Measurements from ENCODE around the gene CAMK2B.
A peak's percentile ranks its signal among the peaks of the same experiment; 100 is the strongest.

Gene CAMK2B

GRCh38 chr7:44247868-44248651, 77.3 kb downstream of the CAMK2B start:
- no peak for DNase-seq

DNA sequence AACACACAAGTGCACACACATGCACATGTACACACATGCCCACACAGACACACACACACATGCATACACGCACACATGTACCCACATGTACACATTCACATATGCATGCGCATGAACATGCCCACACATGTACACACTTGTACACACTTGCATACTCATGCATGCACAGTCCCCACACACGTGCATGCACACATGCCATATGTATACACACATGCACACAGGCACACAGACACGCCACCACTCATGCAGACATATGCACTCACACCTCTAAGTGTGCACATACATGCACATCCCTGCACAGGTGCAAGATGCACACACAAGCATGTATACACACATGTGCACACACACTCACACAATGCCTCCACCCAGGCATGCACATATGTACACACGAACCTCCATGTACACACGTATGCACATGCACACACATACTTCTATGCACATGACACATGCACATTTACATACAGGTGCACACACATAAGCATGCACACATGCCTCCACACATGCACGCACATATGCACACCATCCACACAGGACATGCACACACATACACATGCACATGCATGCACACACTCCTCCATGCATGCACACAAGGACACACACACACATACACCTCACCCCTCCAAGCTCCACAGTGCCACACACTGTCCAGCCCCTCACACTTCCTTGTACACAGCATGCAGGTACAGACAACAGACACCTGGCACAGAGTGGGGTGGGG, 78.8 kb downstream of the CAMK2B start:
- no peak for DNase-seq

GRCh38 chr7:44244282-44244681, 81.1 kb downstream of the CAMK2B start:
- DNase-seq: peak; percentile 32

- DNase-seq: no peak
These were observed 83.3 kb downstream of the CAMK2B start for GRCh38 chr7:44242091-44242490.

DNA sequence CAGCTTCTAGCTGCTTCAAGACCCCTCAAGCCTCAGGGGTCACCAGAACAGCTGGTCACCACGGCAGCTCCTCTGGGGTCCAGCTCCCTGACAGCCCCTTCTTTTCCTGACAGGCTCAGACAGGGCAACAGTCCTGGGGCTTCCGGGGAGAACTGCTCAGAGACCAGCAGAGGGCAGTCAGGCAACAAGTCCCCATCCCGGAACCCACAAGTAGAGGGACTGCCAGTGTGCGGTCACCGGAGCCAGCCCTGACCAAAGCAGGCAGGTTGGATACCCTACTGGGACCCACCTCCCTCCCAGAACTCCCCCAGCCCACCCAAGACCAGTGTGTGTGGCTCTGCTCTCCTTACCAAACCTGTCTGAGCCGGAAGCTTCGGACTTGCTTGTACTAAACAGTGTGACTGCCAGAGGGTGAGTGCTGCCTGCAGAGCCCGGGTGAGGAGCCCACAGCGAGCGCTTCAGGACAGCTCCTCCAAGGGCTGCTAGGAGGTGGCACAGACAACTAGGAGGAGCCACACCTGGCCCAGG, 84.3 kb downstream of the CAMK2B start:
- DNase-seq: peak; percentile 40

GRCh38 chr7:44240376-44240775, 85.0 kb downstream of the CAMK2B start:
- no peak for DNase-seq

DNA sequence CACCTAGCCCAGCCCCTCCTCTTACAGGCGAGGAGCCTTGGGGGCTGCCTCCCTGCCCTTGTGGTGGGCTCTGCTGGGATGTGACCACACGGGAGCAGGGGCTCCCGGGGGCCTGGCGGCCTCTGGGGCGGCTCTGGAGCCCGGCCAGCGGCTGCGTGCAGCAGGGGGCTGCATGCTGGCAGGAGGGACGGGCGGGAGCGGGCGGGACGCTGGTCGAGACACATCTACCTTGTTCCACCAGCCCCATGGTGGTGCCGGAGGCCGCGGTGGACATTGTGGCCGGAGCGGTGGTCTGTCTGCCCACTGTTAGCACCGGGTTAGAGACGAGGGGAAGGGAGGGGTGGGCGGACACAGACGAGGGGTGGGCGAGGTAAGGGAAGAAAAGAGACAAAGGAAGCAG, 86.0 kb downstream of the CAMK2B start:
- no peak for DNase-seq

GRCh38 chr7:44238116-44238695, 87.2 kb downstream of the CAMK2B start:
- DNase-seq: no peak

GRCh38 chr7:44237696-44238095, 87.7 kb downstream of the CAMK2B start:
- no peak for DNase-seq

DNA sequence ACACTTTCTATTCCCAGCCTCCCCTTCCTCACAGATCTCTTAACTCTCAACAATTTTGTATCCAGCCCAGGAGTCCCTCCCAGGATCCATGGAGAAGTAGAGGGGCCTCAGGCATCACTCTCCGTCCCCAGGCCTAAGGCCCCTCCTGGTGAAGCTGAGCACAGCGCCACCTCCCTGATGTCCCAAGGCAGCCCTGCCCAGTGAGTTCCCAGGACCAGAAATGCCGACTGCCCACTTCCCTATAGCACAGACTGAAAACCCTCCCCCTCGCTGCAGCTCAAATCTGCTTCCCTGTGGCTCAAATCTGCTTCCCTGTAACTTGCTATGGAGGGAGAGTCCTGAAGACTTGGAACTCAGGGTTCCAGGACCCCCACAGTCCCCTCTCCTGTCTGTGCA, 89.1 kb downstream of the CAMK2B start:
- no peak for DNase-seq

GRCh38 chr7:44235582-44236332, 89.6 kb downstream of the CAMK2B start:
- no peak for DNase-seq

GRCh38 chr7:44235066-44235465, 90.3 kb downstream of the CAMK2B start:
- no peak for DNase-seq

DNA sequence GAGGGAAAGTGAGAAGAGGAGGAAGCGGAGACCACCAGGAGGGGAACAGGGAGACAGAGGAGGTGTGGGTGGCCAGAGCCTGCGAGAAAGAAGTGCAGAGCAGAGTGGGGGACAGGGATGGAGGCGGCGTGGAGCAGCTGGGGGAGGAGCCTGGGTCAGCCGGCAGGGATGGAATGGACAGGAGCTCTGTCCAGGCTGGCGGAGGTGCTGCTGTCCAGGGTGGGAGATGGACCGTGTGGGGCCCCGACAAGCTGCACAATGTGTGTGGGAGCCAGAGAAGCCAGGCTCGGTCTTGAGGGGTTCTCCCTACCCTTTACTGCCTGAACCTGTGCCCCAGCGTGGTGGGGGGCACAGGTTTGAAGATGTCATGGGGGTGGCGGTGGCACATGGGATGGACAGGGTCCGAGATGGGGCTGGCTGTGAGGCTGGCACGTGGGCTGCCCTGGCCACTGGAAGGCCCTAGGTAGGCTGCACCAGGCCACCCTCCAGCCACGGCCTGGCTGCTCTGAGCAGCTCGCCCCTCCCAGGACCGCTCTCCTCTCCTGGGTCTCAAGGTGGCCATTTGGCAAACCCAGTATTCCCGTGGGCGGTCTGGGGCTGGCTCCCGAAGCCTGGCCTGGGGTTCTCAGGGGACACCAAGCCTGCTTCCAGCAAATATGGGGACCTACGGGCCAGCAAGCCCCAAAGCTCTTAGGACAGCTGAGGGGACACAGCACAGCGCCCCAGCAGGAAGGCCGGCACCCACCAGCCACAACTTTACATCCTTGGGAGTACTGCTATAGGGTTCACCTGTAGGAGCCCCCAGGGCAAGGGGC, 92.3 kb downstream of the CAMK2B start:
- no peak for DNase-seq

DNA sequence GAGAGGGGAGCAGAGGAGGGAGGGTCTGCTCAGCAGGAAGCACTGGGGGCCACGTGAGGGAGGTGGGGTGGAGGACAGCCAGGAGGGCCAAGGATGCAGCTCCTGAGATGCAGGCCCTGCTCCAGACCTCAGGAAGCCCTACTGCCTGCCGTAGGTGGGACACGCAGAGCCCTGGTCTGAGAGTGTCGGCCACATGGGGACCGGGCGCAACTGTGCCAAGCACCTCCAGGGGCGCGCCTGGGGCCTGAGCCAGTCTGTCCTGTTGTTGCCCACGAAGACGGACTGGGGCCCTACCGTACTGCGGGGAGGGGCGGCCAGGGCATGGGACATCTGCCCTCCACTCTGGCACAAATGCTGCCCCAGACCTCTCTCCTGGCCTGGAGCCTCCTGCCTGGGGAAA, 93.0 kb downstream of the CAMK2B start:
- no peak for DNase-seq

GRCh38 chr7:44231088-44231487, 94.3 kb downstream of the CAMK2B start:
- DNase-seq: no peak

GRCh38 chr7:44230286-44230685, 95.1 kb downstream of the CAMK2B start:
- DNase-seq: no peak

DNA sequence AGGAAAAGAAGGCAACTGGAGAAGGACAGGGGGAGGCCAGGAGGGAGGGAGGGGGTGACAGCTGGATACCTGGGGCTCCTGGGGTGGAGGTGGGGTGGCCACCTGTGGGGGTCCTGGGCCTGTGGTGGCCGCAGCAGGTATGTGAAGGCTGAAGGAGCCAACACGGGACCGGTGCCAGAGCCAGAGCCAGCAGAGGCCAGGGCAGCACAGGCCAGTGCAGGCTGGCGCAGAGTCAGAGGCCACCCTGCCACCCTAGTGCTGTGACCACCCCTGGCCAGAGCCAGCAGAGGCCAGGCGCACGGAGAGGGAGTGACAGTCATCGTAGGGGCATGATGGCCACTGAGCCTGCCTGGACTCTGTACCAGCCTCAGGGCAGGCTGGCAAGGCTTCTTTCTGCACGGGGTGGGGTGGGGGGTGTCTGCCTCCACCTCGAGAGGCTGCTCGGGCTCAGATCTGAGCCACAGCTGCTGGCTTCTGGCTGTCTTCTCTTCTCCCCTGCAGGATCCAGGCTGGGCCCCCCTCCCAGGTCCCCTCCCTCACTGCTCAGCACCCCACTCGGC, 95.8 kb downstream of the CAMK2B start:
- no peak for DNase-seq

- DNase-seq: no peak
These were observed 96.6 kb downstream of the CAMK2B start for GRCh38 chr7:44228571-44229350.

- DNase-seq: no peak
These were observed 97.5 kb downstream of the CAMK2B start for GRCh38 chr7:44227911-44228310.

DNA sequence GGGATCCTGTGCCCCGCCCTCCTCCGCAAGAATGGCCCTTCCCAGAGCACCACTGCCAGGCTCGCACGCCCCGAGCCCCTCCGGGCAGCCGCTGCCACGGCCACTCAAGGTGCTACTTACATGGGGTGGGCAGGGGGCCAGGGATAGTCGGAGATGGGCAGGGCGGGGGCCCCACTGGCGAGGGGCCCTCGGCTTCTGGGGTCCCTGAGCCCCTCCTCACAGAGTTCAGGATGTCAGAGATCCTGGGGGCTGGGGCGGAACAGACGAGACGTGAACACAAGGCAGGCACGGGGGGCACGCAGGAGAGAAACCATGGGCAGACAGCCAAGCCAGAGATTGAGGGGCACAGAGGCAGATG, 99.0 kb downstream of the CAMK2B start:
- no peak for DNase-seq
